ENCODE measurements around the gene PCDHGC3. TPM values are rescaled to one million over a fixed set of nuclear protein-coding genes. Genes with fewer than 3 reads are reported as not detected.

Gene PCDHGC3
- total RNA-seq, 4 donors from 2014 or later, result 25.9 to 146 (median 123) TPM

GRCh38 chr5:141512390-141512910 is 36.7 kb downstream of the PCDHGC3 start:
- H3K27ac ChIP-seq, result peak overlapping the region; percentile 97 to 98
- peak; percentile 76 to 87 for DNase-seq
- H3K27me3 ChIP-seq, result no peaks in the 10 kb centered on the region
- no peaks in the 10 kb centered on the region for H3K36me3 ChIP-seq
- H3K4me1 ChIP-seq, result peaks cover 18 to 25% of the 10 kb centered on the region in 2 donors
- intact Hi-C loops (cut with DNase I; ENCODE audit: low total_unique reads), result no loop called here
- H3K9me3 ChIP-seq, result no peaks in the 10 kb centered on the region
- TF ChIP-seq POLR2A (IDR thresholded peaks at IDR 0.05), result no peak
- peak; percentile 64 to 85 (median 70) for TF ChIP-seq CTCF (IDR thresholded peaks at IDR 0.05)
- H3K4me3 ChIP-seq, result peak overlapping the region; percentile 53 to 76

- intact Hi-C loops (cut with DNase I; ENCODE audit: low total_unique reads), result no loop called here
- Histone ChIP-seq H3K4me1 (peaks cover 18 to 19% of the 10 kb centered on the region in 2 donors), H3K27me3 (no peaks in the 10 kb centered on the region), H3K36me3 (no peaks in the 10 kb centered on the region), H3K9me3 (no peaks in the 10 kb centered on the region), H3K4me3 (peak overlapping the region; percentile 53 to 76), H3K27ac (peak overlapping the region; percentile 97 to 98)
- TF ChIP-seq CTCF (IDR thresholded peaks at IDR 0.05), result no peak
- peak; percentile 17 to 34 for TF ChIP-seq POLR2A (IDR thresholded peaks at IDR 0.05)
- DNase-seq, result peak in 1 of 2 donors; percentile 56
These were observed 37.3 kb downstream of the PCDHGC3 start for GRCh38 chr5:141512911-141513626.

GRCh38 chr5:141513627-141514329 is 38.0 kb downstream of the PCDHGC3 start:
- intact Hi-C loops (cut with DNase I; ENCODE audit: low total_unique reads), result no loop called here
- peaks cover 18 to 19% of the 10 kb centered on the region in 2 donors for H3K4me1 ChIP-seq

GRCh38 chr5:141514330-141515133 is 38.8 kb downstream of the PCDHGC3 start:
- Histone ChIP-seq H3K27me3 (no peaks in the 10 kb centered on the region), H3K4me3 (peak overlapping the region; percentile 53 to 76), H3K9me3 (no peaks in the 10 kb centered on the region), H3K4me1 (peaks cover 13 to 15% of the 10 kb centered on the region in 2 donors), H3K36me3 (no peaks in the 10 kb centered on the region), H3K27ac (peak overlapping the region; percentile 97 to 98)
- no peak for TF ChIP-seq CTCF (IDR thresholded peaks at IDR 0.05)
- TF ChIP-seq POLR2A (IDR thresholded peaks at IDR 0.05), result no peak
- intact Hi-C loops (cut with DNase I; ENCODE audit: low total_unique reads), result no loop called here
- DNase-seq, result no peak

More at GRCh38 chr5:141513627-141514329, 38.0 kb downstream of the PCDHGC3 start:
- DNase-seq, result peak; percentile 88 to 91
- peak overlapping the region; percentile 53 to 76 for H3K4me3 ChIP-seq
- H3K27ac ChIP-seq, result peak overlapping the region; percentile 97 to 98
- no peaks in the 10 kb centered on the region for H3K9me3 ChIP-seq
- no peaks in the 10 kb centered on the region for H3K36me3 ChIP-seq
- peak in 1 of 2 donors; percentile 33 for TF ChIP-seq POLR2A (IDR thresholded peaks at IDR 0.05)
- TF ChIP-seq CTCF (IDR thresholded peaks at IDR 0.05), result no peak
- H3K27me3 ChIP-seq, result no peaks in the 10 kb centered on the region
